ENCODE measurements around the gene NCKAP5. TPM values are rescaled to one million over a fixed set of nuclear protein-coding genes. Genes with fewer than 3 reads are reported as not detected.

Gene NCKAP5
- total RNA-seq, 1 donor from 2014 or later = 0.46 TPM

DNA sequence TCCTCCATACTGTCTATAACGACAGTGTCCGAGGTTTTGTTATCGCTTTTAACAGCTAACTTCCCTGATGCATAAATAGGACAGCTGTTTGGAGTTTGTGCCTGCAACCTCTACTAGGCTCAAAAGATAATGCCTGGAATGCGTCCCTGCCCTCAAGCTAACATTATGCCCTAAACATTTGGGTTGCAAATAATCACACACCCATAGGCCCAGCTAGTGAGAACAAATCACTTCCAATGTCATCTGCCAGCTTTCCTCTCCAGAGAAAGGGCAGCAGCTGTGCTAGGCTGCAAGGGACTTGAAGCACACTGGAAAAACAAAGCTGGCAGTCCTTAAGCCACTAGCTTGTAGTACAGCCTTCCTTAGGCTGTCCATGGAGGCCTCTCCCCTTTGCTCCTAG is 696.4 kb downstream of the NCKAP5 start:
- no peak for DNase-seq (ENCODE audit: extremely low spot score, unreplicated experiment)
- H3K4me3 Mint-ChIP-seq (ENCODE audit: unreplicated experiment) = no peak overlapping the region
- no peaks in the 10 kb centered on the region for H3K4me1 Mint-ChIP-seq (ENCODE audit: unreplicated experiment)
- H3K27me3 Mint-ChIP-seq (ENCODE audit: unreplicated experiment) = no peaks in the 10 kb centered on the region
- peaks cover 4% of the 10 kb centered on the region for H3K9me3 Mint-ChIP-seq (ENCODE audit: unreplicated experiment)
- H3K36me3 Mint-ChIP-seq (ENCODE audit: unreplicated experiment) = no peaks in the 10 kb centered on the region
- H3K27ac Mint-ChIP-seq (ENCODE audit: unreplicated experiment) = no peak overlapping the region
- TF ChIP-seq, protein P1, sequence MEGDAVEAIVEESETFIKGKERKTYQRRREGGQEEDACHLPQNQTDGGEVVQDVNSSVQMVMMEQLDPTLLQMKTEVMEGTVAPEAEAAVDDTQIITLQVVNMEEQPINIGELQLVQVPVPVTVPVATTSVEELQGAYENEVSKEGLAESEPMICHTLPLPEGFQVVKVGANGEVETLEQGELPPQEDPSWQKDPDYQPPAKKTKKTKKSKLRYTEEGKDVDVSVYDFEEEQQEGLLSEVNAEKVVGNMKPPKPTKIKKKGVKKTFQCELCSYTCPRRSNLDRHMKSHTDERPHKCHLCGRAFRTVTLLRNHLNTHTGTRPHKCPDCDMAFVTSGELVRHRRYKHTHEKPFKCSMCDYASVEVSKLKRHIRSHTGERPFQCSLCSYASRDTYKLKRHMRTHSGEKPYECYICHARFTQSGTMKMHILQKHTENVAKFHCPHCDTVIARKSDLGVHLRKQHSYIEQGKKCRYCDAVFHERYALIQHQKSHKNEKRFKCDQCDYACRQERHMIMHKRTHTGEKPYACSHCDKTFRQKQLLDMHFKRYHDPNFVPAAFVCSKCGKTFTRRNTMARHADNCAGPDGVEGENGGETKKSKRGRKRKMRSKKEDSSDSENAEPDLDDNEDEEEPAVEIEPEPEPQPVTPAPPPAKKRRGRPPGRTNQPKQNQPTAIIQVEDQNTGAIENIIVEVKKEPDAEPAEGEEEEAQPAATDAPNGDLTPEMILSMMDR (IDR thresholded peaks at IDR 0.05) = no peak

DNA sequence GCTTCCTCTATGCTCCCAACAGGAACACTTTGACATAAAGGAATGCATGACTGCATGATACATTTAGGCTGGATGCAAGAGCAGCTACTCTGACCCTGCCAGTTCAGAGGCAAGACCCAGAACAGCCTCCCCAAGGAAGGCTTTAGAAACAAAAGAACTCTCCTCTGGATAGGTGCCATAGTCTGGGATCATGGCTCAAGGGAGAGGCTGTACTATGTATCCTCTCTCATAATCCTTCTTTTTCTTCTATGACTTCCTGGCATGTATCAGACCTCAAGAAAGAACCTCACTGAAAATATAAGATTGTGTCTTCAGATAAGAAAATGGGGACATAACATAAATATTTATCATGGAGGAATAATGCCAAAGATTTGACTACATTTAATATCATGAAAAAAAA is 704.3 kb downstream of the NCKAP5 start:
- peaks cover 4% of the 10 kb centered on the region for H3K9me3 Mint-ChIP-seq (ENCODE audit: unreplicated experiment)
- TF ChIP-seq, protein P1 (IDR thresholded peaks at IDR 0.05) = no peak
- no peak overlapping the region for H3K27ac Mint-ChIP-seq (ENCODE audit: unreplicated experiment)
- no peak overlapping the region for H3K4me3 Mint-ChIP-seq (ENCODE audit: unreplicated experiment)
- H3K36me3 Mint-ChIP-seq (ENCODE audit: unreplicated experiment) = no peaks in the 10 kb centered on the region
- no peaks in the 10 kb centered on the region for H3K4me1 Mint-ChIP-seq (ENCODE audit: unreplicated experiment)
- DNase-seq (ENCODE audit: extremely low spot score, unreplicated experiment) = no peak
- H3K27me3 Mint-ChIP-seq (ENCODE audit: unreplicated experiment) = no peaks in the 10 kb centered on the region

DNA sequence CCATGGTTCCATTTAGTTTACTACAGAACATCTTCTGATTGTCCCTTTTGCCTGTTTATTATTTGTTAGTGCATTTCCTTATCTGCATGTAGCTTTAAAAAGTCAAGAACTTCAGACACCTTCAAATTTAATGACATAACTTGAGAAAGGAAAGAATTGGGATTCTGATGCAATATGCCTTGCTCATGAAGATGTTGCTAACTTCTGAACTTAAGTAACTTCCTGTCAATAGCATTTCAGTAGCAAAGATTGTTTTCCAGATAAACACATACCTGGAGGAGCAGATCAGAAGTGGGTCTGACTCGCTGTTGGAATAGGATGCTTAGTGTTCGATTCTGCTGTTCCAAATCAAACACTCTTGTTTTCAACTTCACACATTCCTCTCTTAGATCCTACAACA is 708.0 kb downstream of the NCKAP5 start:
- no peak for DNase-seq (ENCODE audit: extremely low spot score, unreplicated experiment)
- H3K9me3 Mint-ChIP-seq (ENCODE audit: unreplicated experiment) = peaks cover 4% of the 10 kb centered on the region
- no peaks in the 10 kb centered on the region for H3K4me1 Mint-ChIP-seq (ENCODE audit: unreplicated experiment)
- no peaks in the 10 kb centered on the region for H3K36me3 Mint-ChIP-seq (ENCODE audit: unreplicated experiment)
- TF ChIP-seq, protein P1 (IDR thresholded peaks at IDR 0.05) = no peak
- H3K4me3 Mint-ChIP-seq (ENCODE audit: unreplicated experiment) = no peak overlapping the region
- H3K27me3 Mint-ChIP-seq (ENCODE audit: unreplicated experiment) = no peaks in the 10 kb centered on the region
- H3K27ac Mint-ChIP-seq (ENCODE audit: unreplicated experiment) = no peak overlapping the region

DNA sequence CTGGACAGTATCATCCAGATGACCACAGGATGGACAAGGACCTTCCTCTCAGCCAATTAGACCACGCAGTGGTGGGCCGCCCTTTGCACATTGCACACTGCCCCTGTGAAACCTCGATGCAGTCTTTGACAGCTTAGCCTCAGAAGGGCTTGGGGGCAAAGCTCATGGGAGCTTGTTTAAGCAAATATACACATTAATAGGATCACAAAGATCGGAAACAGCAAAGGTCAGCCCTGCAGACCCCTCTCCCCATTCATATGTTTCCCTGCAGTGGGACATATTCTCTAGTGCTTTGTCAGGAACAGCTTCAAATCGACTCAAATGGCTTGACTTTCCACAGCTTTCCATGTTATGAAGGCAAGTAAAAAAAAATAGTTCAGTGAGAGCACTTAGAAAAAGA is 708.7 kb downstream of the NCKAP5 start:
- H3K36me3 Mint-ChIP-seq (ENCODE audit: unreplicated experiment) = no peaks in the 10 kb centered on the region
- H3K9me3 Mint-ChIP-seq (ENCODE audit: unreplicated experiment) = peaks cover 4% of the 10 kb centered on the region
- TF ChIP-seq, protein P1 (IDR thresholded peaks at IDR 0.05) = no peak
- no peak for DNase-seq (ENCODE audit: extremely low spot score, unreplicated experiment)
- no peaks in the 10 kb centered on the region for H3K4me1 Mint-ChIP-seq (ENCODE audit: unreplicated experiment)
- no peaks in the 10 kb centered on the region for H3K27me3 Mint-ChIP-seq (ENCODE audit: unreplicated experiment)
- H3K27ac Mint-ChIP-seq (ENCODE audit: unreplicated experiment) = no peak overlapping the region
- no peak overlapping the region for H3K4me3 Mint-ChIP-seq (ENCODE audit: unreplicated experiment)

GRCh38 chr2:132857319-132857718 is 710.9 kb downstream of the NCKAP5 start:
- Mint-ChIP-seq H3K9me3 (ENCODE audit: unreplicated experiment) (peaks cover 4% of the 10 kb centered on the region), H3K27ac (ENCODE audit: unreplicated experiment) (no peak overlapping the region), H3K4me1 (ENCODE audit: unreplicated experiment) (no peaks in the 10 kb centered on the region), H3K27me3 (ENCODE audit: unreplicated experiment) (no peaks in the 10 kb centered on the region), H3K4me3 (ENCODE audit: unreplicated experiment) (no peak overlapping the region), H3K36me3 (ENCODE audit: unreplicated experiment) (no peaks in the 10 kb centered on the region)
- TF ChIP-seq, protein P1 (IDR thresholded peaks at IDR 0.05) = no peak
- DNase-seq (ENCODE audit: extremely low spot score, unreplicated experiment) = no peak

Data from osteocyte (in vitro differentiated cells).